ENCODE results near the gene OLIG1. TPM values are rescaled to one million over a fixed set of nuclear protein-coding genes. Genes with fewer than 3 reads are reported as not detected.

The OLIG1 gene
- total and polyA plus RNA-seq, 2 donors (not counting 1 experiment from before 2014, with no cell fraction given) = 0.33 TPM; not detected in 1

- no peak overlapping the region for H2AFZ ChIP-seq (ENCODE audit: insufficient read depth, low read depth, low read length, poor library complexity, severe bottlenecking)
- H4K20me1 ChIP-seq (ENCODE audit: control insufficient read depth, insufficient read depth, low read length, poor library complexity, severe bottlenecking) = no peaks in the 10 kb centered on the region
- Mint-ChIP-seq H3K9me3 (ENCODE audit: insufficient read depth) (no peaks in the 10 kb centered on the region), H3K4me1 (peaks cover 17% of the 10 kb centered on the region), H3K27ac (no peak overlapping the region), H3K4me3 (no peak overlapping the region), H3K27me3 (peaks cover 49% of the 10 kb centered on the region)
- intact Hi-C loops (cut with micrococcal nuclease) = no loop called here
- peaks cover 0 to 27% (median 0%) of the 10 kb centered on the region in 3 donors for H3K9me3 ChIP-seq (ENCODE audit: control extremely low read depth in 1 of 3, control insufficient read depth in 2 of 3, insufficient read depth in 1 of 3, low read length in 2 of 3)
- H3K4me2 ChIP-seq (replicated peaks; ENCODE audit: low read depth, low read length, poor library complexity, severe bottlenecking) = no peak overlapping the region
- peaks cover 27% of the 10 kb centered on the region in 2 donors for H3K4me1 ChIP-seq (ENCODE audit: control insufficient read depth in 2 of 2, insufficient read depth in 2 of 2, low read length in 2 of 2)
- TF ChIP-seq CTCF (IDR thresholded peaks at IDR 0.05) (no peak), EZH2 (IDR thresholded peaks at IDR 0.05; ENCODE audit: borderline replicate concordance, insufficient read depth, low read depth, low read length, poor library complexity, severe bottlenecking) (no peak)
- ChIA-PET CTCF (no interaction called here), POLR2A (no interaction called here)
- no peak overlapping the region for H3K9ac ChIP-seq (ENCODE audit: low read length)
- 77% methylated on average over 4 of the region's 10 CpGs for whole genome bisulfite sequencing (ENCODE audit: insufficient coverage)
- DNase-seq (no peak), ATAC-seq (ENCODE audit: low read depth) (no peak)
- peaks cover 0 to 59% (median 28%) of the 10 kb centered on the region in 4 experiments for H3K27me3 ChIP-seq (replicated peaks in 1 of 4; ENCODE audit: control extremely low read depth in 1 of 4, control insufficient read depth in 3 of 4, insufficient read depth in 4 of 4, low read length in 3 of 4)
- H3K79me2 ChIP-seq (ENCODE audit: control insufficient read depth, insufficient read depth, low read length) = no peaks in the 10 kb centered on the region
- H3K36me3 ChIP-seq (replicated peaks in 1 of 2; ENCODE audit: control extremely low read depth in 1 of 2, control insufficient read depth in 1 of 2, extremely low read depth in 1 of 2, insufficient read depth in 2 of 2, low read length in 1 of 2) = no peaks in the 10 kb centered on the region
- no peak overlapping the region for H3K27ac ChIP-seq (ENCODE audit: low read length in 2 of 2)
- H3K4me3 ChIP-seq (ENCODE audit: control extremely low read depth in 1 of 5, extremely low read depth in 1 of 5, insufficient read depth in 1 of 5, low read depth in 2 of 5, low read length in 4 of 5) = no peak overlapping the region
Observed at GRCh38 chr21:33031152-33031911, 38.6 kb upstream of the OLIG1 start.

GRCh38 chr21:33032434-33033047 is 37.4 kb upstream of the OLIG1 start:
- WGBS (ENCODE audit: insufficient coverage) = 77% methylated on average over 4 of the region's 10 CpGs
- Mint-ChIP-seq H3K27me3 (peaks cover 55% of the 10 kb centered on the region), H3K4me1 (peaks cover 15% of the 10 kb centered on the region), H3K4me3 (no peak overlapping the region), H3K9me3 (ENCODE audit: insufficient read depth) (no peaks in the 10 kb centered on the region), H3K27ac (no peak overlapping the region)
- Histone ChIP-seq H2AFZ (ENCODE audit: insufficient read depth, low read depth, low read length, poor library complexity, severe bottlenecking) (no peak overlapping the region), H3K36me3 (replicated peaks in 1 of 2; ENCODE audit: control extremely low read depth in 1 of 2, control insufficient read depth in 1 of 2, extremely low read depth in 1 of 2, insufficient read depth in 2 of 2, low read length in 1 of 2) (no peaks in the 10 kb centered on the region), H3K27ac (ENCODE audit: low read length in 2 of 2) (no peak overlapping the region), H3K9ac (ENCODE audit: low read length) (no peak overlapping the region), H3K9me3 (ENCODE audit: control extremely low read depth in 1 of 3, control insufficient read depth in 2 of 3, insufficient read depth in 1 of 3, low read length in 2 of 3) (peaks cover 0 to 20% (median 0%) of the 10 kb centered on the region in 3 donors), H3K4me3 (ENCODE audit: control extremely low read depth in 1 of 5, extremely low read depth in 1 of 5, insufficient read depth in 1 of 5, low read depth in 2 of 5, low read length in 4 of 5) (no peak overlapping the region), H3K4me2 (replicated peaks; ENCODE audit: low read depth, low read length, poor library complexity, severe bottlenecking) (no peak overlapping the region), H4K20me1 (ENCODE audit: control insufficient read depth, insufficient read depth, low read length, poor library complexity, severe bottlenecking) (no peaks in the 10 kb centered on the region), H3K27me3 (replicated peaks in 1 of 4; ENCODE audit: control extremely low read depth in 1 of 4, control insufficient read depth in 3 of 4, insufficient read depth in 4 of 4, low read length in 3 of 4) (peaks cover 0 to 51% (median 23%) of the 10 kb centered on the region in 4 experiments), H3K4me1 (ENCODE audit: control insufficient read depth in 2 of 2, insufficient read depth in 2 of 2, low read length in 2 of 2) (peaks cover 19% of the 10 kb centered on the region in 2 donors), H3K79me2 (ENCODE audit: control insufficient read depth, insufficient read depth, low read length) (no peaks in the 10 kb centered on the region)
- TF ChIP-seq CTCF (IDR thresholded peaks at IDR 0.05) (no peak), EZH2 (IDR thresholded peaks at IDR 0.05; ENCODE audit: borderline replicate concordance, insufficient read depth, low read depth, low read length, poor library complexity, severe bottlenecking) (no peak)
- ChIA-PET POLR2A (no interaction called here), CTCF (no interaction called here)
- no peak for DNase-seq
- intact Hi-C loops (cut with micrococcal nuclease) = no loop called here
- no peak for ATAC-seq (ENCODE audit: low read depth)

Measured in B cell (primary cell).